GM12878 (cell line): ENCODE data around the gene PROCA1.

ENCODE experiments used
- ATF3 ChIP-seq: IDR thresholded peaks from 2 replicates; pipeline ENCODE4 v1.6.1; 2011; ENCODE audit warnings: low read depth, mild to moderate bottlenecking, low read length, moderate library complexity, borderline replicate concordance; ENCODE audit errors: extremely low read depth
- CTCF ChIP-seq, 3 experiments: IDR thresholded peaks in 2 of 3; conservative IDR thresholded peaks in 1 of 3; 2 replicates each; pipeline ENCODE4 v1.5.1; 2011; ENCODE audit warnings: low read depth in 3 of 3, low read length in 3 of 3, mild to moderate bottlenecking in 3 of 3, control low read depth in 2 of 3, moderate library complexity in 2 of 3, inconsistent platforms in 1 of 3, mixed read lengths in 1 of 3; ENCODE audit not compliant: control insufficient read depth in 2 of 3, insufficient read depth in 1 of 3; ENCODE audit errors: extremely low read depth in 1 of 3
- E2F4 ChIP-seq: IDR thresholded peaks from 2 replicates; pipeline ENCODE4 v1.6.1; 2012; ENCODE audit warnings: low read depth, low read length, improper control_type of control experiment

- TF ChIP-seq CTCF (IDR thresholded peaks at IDR 0.05 in 2 of 3, conservative IDR thresholded peaks at IDR 0.05 in 1 of 3; ENCODE audit: control insufficient read depth in 2 of 3, extremely low read depth in 1 of 3, insufficient read depth in 1 of 3, low read depth in 3 of 3, low read length in 3 of 3) (no peak), ATF3 (no peak), E2F4 (no peak)
Measured at GRCh38 chr17:28744972-28745785, 33.5 kb upstream of the PROCA1 start.
